ENCODE results near the gene CCDC57. TPM values are rescaled to one million over a fixed set of nuclear protein-coding genes. Genes with fewer than 3 reads are reported as not detected.

CCDC57 gene
- total RNA-seq, 4 donors from 2014 or later, result 8.4 to 21.6 (median 16.4) TPM

DNA sequence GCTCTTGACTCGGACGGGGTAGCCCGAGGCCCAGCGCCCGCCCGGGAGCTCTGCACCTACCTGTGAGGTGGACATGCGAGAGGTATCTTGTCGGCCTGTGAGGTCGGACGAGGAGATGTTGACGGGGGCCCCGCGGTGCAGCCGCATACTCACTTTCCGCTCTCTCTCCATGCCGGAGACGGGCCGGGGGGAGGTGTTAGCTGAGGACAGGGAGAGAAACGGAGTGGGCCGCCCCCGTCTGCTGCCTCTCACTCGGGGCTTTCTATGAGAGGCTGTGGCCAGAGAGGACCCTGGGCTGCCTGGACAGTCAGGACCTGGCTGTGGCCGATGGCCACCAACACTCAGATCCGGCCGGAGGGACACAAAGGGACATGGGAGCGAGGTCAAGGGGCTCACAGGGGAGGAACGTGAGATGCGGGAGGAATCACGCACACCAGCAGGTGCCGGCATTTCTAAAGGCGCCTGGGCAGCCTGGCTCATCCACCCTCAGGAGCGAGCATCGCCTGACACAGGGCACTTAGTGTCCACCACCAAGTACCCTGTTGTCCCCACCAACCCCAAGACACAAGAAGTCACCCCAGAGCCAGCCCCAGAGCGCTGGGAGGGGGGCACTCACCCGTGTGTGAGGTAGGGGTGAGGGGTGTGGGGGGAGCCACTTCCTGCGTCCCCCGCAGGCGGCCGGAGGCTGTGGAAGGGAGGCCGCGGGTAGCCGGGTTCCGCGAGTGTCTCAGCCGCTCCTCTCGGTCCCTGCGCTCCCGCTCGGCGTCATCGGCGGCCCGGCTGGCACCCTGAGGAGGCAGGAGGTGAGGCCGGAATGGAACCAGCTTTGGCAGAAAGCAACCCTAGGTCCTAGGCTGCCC lies 36.4 kb upstream of the CCDC57 start:
- H3K4me3 ChIP-seq, result no peak overlapping the region
- intact Hi-C loops (cut with DNase I), result no loop called here
- H3K27me3 ChIP-seq, result no peaks in the 10 kb centered on the region
- H3K27ac ChIP-seq (replicated peaks in 1 of 4), result peak overlapping the region; percentile 34 to 88 (median 82)
- TF ChIP-seq POLR2AphosphoS5 (IDR thresholded peaks at IDR 0.05) (no peak), EP300 (IDR thresholded peaks at IDR 0.05) (no peak), POLR2A (IDR thresholded peaks at IDR 0.05; ENCODE audit: low read depth) (no peak)
- TF ChIP-seq, protein P1, sequence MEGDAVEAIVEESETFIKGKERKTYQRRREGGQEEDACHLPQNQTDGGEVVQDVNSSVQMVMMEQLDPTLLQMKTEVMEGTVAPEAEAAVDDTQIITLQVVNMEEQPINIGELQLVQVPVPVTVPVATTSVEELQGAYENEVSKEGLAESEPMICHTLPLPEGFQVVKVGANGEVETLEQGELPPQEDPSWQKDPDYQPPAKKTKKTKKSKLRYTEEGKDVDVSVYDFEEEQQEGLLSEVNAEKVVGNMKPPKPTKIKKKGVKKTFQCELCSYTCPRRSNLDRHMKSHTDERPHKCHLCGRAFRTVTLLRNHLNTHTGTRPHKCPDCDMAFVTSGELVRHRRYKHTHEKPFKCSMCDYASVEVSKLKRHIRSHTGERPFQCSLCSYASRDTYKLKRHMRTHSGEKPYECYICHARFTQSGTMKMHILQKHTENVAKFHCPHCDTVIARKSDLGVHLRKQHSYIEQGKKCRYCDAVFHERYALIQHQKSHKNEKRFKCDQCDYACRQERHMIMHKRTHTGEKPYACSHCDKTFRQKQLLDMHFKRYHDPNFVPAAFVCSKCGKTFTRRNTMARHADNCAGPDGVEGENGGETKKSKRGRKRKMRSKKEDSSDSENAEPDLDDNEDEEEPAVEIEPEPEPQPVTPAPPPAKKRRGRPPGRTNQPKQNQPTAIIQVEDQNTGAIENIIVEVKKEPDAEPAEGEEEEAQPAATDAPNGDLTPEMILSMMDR (IDR thresholded peaks at IDR 0.05), result no peak
- H3K9me3 ChIP-seq, result no peaks in the 10 kb centered on the region
- peaks cover 90 to 100% (median 96%) of the 10 kb centered on the region in 4 donors for H3K36me3 ChIP-seq
- WGBS, result 79% methylated on average over 32 of the region's 54 CpGs
- DNase-seq (ENCODE audit: extremely low spot score), result no peak
- H3K4me1 ChIP-seq, result peaks cover 30 to 74% (median 61%) of the 10 kb centered on the region in 4 donors

DNA sequence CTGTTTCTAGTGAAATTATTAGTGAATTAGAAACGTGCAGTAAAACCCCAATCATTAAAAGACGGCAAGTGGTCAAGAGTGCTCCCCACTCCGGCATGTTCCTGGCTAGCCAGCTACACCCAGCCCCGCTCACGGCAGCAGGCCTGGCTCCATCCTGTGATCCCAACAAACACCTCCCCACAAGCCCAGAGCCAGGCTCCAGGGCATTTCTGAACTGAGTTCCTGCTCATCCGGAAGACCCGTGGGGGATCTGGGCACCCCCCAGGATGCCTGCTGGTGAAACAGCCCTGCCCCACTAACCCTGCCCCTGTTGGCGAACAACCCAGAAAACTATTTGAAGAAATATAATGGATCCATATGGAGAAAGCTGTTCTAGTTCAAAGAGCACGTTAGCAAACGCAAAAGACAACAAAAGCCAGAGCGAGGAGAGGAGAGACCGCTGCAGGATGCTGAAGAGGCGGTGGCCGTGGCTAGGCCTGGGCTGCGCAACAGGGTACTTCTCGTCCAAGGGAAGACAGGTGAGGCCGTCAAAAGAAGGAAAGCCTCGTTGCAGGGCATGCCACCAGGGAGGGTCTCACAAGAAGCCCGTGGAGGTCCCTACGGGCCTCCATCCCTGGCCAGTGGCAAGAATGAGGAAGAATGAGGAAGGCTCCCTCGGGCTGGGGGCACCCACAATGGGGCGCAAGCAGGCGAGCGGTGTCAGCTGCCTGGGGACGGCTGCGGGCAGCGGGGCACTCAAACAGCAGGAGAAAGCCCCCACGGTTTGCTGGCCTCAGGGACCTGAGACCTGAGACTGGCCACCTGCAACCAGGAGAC lies 35.4 kb upstream of the CCDC57 start:
- 82% methylated on average over 28 of the region's 28 CpGs for WGBS
- Histone ChIP-seq H3K36me3 (peaks cover 85 to 100% (median 96%) of the 10 kb centered on the region in 4 donors), H3K27ac (replicated peaks in 1 of 4) (peak overlapping the region; percentile 80 to 88 (median 86)), H3K4me1 (peaks cover 34 to 84% (median 70%) of the 10 kb centered on the region in 4 donors), H3K27me3 (no peaks in the 10 kb centered on the region), H3K4me3 (no peak overlapping the region), H3K9me3 (no peaks in the 10 kb centered on the region)
- TF ChIP-seq EP300 (IDR thresholded peaks at IDR 0.05) (no peak), POLR2AphosphoS5 (IDR thresholded peaks at IDR 0.05) (no peak), POLR2A (IDR thresholded peaks at IDR 0.05; ENCODE audit: low read depth) (no peak)
- TF ChIP-seq, protein P1 (IDR thresholded peaks at IDR 0.05), result no peak
- no peak for DNase-seq (ENCODE audit: extremely low spot score)
- intact Hi-C loops (cut with DNase I), result no loop called here

DNA sequence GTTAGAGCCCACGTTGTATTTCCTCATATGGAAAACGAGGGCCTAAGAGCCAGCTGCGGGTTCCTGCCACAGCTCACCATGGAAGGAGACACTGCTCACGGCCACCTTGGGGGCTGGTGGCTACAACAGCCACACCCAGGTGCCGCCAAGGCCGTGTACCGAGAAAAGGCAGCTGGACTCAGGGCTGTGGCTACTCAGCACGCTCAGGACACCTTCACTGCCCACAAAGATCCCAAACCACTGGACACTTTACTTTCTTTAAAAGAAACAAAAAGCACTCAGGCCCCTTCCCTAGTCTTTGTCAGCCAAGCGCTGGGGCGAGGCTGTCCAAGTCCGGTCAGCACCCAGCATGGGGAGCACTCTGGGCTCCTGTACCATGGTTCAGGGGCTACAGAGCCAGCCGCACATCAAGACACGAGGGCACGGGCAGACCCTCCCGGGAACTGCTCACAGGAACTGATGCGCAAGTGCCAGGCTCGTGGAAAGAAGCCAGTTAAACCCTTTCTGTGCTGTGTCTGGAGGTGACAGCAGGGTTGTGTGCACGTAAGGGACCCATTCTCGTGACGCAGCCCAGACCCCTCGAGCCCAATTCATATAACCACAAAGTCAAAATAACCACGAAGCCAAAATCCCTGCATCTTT lies 34.7 kb upstream of the CCDC57 start:
- DNase-seq (ENCODE audit: extremely low spot score), result no peak
- H3K27me3 ChIP-seq, result no peaks in the 10 kb centered on the region
- H3K36me3 ChIP-seq, result peaks cover 78 to 100% (median 90%) of the 10 kb centered on the region in 4 donors
- no peaks in the 10 kb centered on the region for H3K9me3 ChIP-seq
- H3K4me3 ChIP-seq, result no peak overlapping the region
- intact Hi-C loops (cut with DNase I), result no loop called here
- H3K27ac ChIP-seq (replicated peaks in 1 of 4), result peak overlapping the region; percentile 80 to 88 (median 86)
- TF ChIP-seq POLR2A (IDR thresholded peaks at IDR 0.05; ENCODE audit: low read depth), result no peak
- TF ChIP-seq POLR2AphosphoS5 (IDR thresholded peaks at IDR 0.05), result peak in 1 of 2 donors; percentile 57
- 53% methylated on average over 8 of the region's 22 CpGs for WGBS
- H3K4me1 ChIP-seq, result peaks cover 41 to 91% (median 78%) of the 10 kb centered on the region in 4 donors

DNA sequence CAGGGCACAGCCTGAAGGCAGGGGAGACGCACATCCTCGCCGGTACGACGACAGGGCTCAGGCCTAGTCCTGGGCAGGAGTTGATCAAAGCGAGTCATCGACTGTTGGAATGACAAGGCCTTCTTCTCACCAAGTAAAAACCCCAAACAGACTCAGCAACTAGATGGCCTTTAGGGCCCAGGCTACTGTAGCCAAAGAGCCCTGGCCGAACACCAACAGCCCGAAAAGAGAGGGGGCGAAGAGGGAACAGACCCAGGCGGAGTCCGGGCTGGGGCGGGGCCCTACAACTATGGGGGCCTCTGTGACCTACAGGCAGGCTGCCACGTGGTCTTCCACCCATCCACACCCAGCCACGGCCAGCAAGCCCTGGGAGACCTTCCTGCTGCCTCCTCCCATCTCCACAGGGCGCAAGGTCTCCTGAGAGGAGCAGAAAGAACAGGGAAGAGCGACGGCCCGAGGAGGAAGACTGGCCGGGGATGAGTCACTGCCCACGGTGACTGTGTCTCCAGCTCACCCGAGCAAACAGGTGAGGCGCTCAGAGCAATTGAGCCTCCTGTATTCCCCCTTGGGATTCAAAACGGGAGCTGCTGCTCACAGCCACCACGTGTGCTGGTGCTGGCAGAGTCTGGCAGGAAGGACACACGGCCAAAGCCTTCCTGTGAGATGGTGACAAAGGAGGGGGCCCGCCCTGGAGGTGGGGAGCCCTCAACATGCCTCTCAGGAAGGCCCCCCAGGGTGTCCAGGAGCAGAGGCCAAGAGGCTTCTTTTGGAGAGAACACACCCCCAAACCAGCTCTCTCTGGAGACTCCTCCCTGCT lies 33.9 kb upstream of the CCDC57 start:
- TF ChIP-seq, protein P1 (IDR thresholded peaks at IDR 0.05), result no peak
- TF ChIP-seq POLR2AphosphoS5 (IDR thresholded peaks at IDR 0.05) (peak in 1 of 2 donors; percentile 37), EP300 (IDR thresholded peaks at IDR 0.05) (no peak), POLR2A (IDR thresholded peaks at IDR 0.05; ENCODE audit: low read depth) (no peak)
- peaks cover 49 to 98% (median 85%) of the 10 kb centered on the region in 4 donors for H3K4me1 ChIP-seq
- no peaks in the 10 kb centered on the region for H3K9me3 ChIP-seq
- 28% methylated on average over 5 of the region's 27 CpGs for WGBS
- peak overlapping the region; percentile 80 to 88 (median 86) for H3K27ac ChIP-seq (replicated peaks in 1 of 4)
- DNase-seq (ENCODE audit: extremely low spot score), result no peak
- intact Hi-C loops (cut with DNase I), result no loop called here
- H3K27me3 ChIP-seq, result no peaks in the 10 kb centered on the region
- H3K4me3 ChIP-seq, result no peak overlapping the region
- peaks cover 71 to 93% (median 83%) of the 10 kb centered on the region in 4 donors for H3K36me3 ChIP-seq

All from esophagus muscularis mucosa (tissue), 4 donors.